Thoracic aorta (tissue), 2 donors: ENCODE data around the gene CDH2. TPM values are rescaled to one million over a fixed set of nuclear protein-coding genes. Genes with fewer than 3 reads are reported as not detected.

Experiments
- ATAC-seq: fragments of 150-250 bp; one replicate; pipeline ENCODE4 v1.8.0; 2017; ENCODE audit warnings: low read depth; ENCODE audit not compliant: insufficient number of reproducible peaks, low FRiP score
- DNase-seq: peaks from one replicate; pipeline ENCODE4 v3.0.0-alpha.2; 2020; ENCODE audit warnings: low spot score
- H3K27ac ChIP-seq, 2 donors: fragments of 200-600 bp; sonication (generic); 1 replicate in 1 of 2; 2 replicates in 1 of 2; pipeline ENCODE4 v1.5.1; 2016; ENCODE audit warnings: mild to moderate bottlenecking in 2 of 2, moderate library complexity in 2 of 2
- H3K27me3 ChIP-seq: fragments of 200-600 bp; sonication (generic); replicated peaks from 2 replicates; pipeline ENCODE4 v1.6.0; 2016; ENCODE audit warnings: mild to moderate bottlenecking; ENCODE audit not compliant: insufficient read depth
- H3K36me3 ChIP-seq: fragments of 200-600 bp; sonication (generic); one replicate; pipeline ENCODE4 v1.5.1; 2016
- H3K4me1 ChIP-seq, 2 donors: fragments of 200-600 bp; sonication (generic); 1 replicate in 1 of 2; 2 replicates in 1 of 2; pipeline versions ENCODE4 v1.5.1 to v1.6.0; 2016; ENCODE audit warnings: low read depth in 2 of 2, mild to moderate bottlenecking in 1 of 2; ENCODE audit not compliant: control insufficient read depth in 1 of 2
- H3K4me3 ChIP-seq: fragments of 200-600 bp; sonication (generic); 2 replicates; pipeline ENCODE4 v1.5.1; 2016; ENCODE audit warnings: mild to moderate bottlenecking
- H3K9me3 ChIP-seq: fragments of 200-600 bp; sonication (generic); 2 replicates; pipeline ENCODE4 v1.5.1; 2016
- total RNA-seq, 2 donors: library from RNA; depleted of rRNA; stranded (reverse); fragments of >200 nt; gene quantifications; one replicate each; pipeline versions ENCODE4 v1.1.0 to v1.2.3, GENCODE V29; 2016
- TF ChIP-seq, protein P1 (sequence below): fragments of 200-600 bp; sonication (generic); IDR thresholded peaks from one replicate; pipeline ENCODE4 v1.5.1; 2019; ENCODE audit warnings: antibody characterized with exemption

Gene CDH2
- total RNA-seq, 2 donors from 2014 or later: 25.9 to 37.9 TPM

DNA sequence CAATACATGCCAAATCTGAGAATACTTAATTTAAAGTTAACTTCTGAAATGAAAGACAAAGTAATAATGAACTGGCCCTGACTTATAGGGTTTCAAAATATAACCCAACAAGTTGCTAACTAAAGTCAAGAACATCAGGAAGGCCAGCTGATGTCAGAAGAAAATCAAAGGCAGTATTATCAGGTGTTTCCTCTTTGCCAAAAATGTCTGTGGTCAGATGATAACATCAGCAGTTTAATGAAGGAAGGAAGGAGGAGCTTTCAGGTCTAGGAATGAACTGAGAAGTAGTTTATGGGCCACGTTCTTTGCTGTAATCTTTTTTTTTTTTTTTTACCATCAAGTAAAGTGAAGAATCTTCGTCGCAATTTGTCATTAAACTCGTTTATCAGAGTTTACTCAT lies 40.9 kb downstream of the CDH2 start:
- ATAC-seq: no peak
- Histone ChIP-seq H3K9me3 (no peaks in the 10 kb centered on the region), H3K27ac (no peak overlapping the region), H3K36me3 (no peaks in the 10 kb centered on the region), H3K27me3 (no peaks in the 10 kb centered on the region), H3K4me3 (no peak overlapping the region), H3K4me1 (no peaks in the 10 kb centered on the region)
- TF ChIP-seq, protein P1, sequence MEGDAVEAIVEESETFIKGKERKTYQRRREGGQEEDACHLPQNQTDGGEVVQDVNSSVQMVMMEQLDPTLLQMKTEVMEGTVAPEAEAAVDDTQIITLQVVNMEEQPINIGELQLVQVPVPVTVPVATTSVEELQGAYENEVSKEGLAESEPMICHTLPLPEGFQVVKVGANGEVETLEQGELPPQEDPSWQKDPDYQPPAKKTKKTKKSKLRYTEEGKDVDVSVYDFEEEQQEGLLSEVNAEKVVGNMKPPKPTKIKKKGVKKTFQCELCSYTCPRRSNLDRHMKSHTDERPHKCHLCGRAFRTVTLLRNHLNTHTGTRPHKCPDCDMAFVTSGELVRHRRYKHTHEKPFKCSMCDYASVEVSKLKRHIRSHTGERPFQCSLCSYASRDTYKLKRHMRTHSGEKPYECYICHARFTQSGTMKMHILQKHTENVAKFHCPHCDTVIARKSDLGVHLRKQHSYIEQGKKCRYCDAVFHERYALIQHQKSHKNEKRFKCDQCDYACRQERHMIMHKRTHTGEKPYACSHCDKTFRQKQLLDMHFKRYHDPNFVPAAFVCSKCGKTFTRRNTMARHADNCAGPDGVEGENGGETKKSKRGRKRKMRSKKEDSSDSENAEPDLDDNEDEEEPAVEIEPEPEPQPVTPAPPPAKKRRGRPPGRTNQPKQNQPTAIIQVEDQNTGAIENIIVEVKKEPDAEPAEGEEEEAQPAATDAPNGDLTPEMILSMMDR: no peak
- no peak for DNase-seq

DNA sequence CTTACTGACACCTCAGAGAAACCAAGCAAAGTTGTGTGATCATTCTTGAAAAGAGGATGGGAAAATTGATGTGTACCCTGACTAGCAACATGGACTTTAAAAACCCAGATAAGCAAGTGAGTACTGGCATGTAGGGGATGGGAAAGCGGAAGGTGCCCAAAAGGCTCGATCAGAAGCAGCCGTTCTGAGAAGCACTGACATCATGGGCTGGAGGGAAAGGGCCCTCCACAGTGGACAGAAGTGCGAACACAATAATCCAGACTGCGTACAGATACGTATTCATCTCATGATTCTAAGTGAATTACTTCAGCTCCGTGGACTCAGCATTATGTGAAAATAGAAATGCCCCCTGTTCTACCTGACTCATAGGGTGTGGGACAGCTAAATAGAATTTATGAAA lies 42.2 kb downstream of the CDH2 start:
- H3K27ac ChIP-seq: no peak overlapping the region
- H3K36me3 ChIP-seq: no peaks in the 10 kb centered on the region
- TF ChIP-seq, protein P1: no peak
- H3K9me3 ChIP-seq: no peaks in the 10 kb centered on the region
- no peaks in the 10 kb centered on the region for H3K4me1 ChIP-seq
- H3K27me3 ChIP-seq: no peaks in the 10 kb centered on the region
- ATAC-seq: no peak
- H3K4me3 ChIP-seq: no peak overlapping the region
- no peak for DNase-seq

DNA sequence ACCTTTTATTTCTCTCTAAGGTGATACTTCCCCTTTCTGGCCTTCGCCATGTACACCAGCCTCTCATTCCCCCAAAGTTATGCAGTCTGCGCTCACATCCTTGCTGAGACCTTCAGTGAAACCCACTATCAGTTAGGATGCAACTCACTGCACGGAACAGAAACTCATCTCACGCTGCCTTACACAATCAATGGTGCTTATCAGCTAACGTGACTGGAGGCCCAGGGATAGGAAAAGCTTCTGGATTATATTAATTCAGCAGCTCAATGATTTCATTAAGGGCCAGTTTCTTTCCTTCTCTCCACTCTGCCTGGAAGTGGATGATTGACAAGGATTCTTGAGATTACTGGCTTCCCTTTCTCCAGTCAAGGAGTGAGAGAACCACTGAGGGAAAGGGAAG lies 44.8 kb downstream of the CDH2 start:
- Histone ChIP-seq H3K27ac (no peak overlapping the region), H3K4me1 (no peaks in the 10 kb centered on the region), H3K9me3 (no peaks in the 10 kb centered on the region), H3K36me3 (no peaks in the 10 kb centered on the region), H3K27me3 (no peaks in the 10 kb centered on the region), H3K4me3 (no peak overlapping the region)
- no peak for ATAC-seq
- TF ChIP-seq, protein P1: no peak
- DNase-seq: no peak

DNA sequence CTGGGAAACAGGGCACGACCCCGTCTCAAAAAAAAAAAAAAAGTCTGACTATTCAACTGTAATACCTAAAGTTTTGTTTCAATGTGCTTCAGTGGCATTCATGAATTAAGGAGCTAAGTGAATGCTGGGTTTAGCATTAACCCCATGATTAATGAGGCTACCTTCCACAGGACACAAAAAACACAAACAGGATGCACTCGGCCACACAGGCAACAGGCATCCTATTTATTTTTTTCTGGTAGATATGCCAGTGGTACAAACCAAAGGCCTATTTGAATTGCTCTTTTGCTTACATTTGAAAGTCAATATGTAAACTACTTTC lies 48.3 kb downstream of the CDH2 start:
- Histone ChIP-seq H3K27me3 (no peaks in the 10 kb centered on the region), H3K4me1 (peaks cover 0 to 11% of the 10 kb centered on the region in 2 donors), H3K27ac (no peak overlapping the region), H3K9me3 (no peaks in the 10 kb centered on the region), H3K4me3 (no peak overlapping the region), H3K36me3 (no peaks in the 10 kb centered on the region)
- TF ChIP-seq, protein P1: no peak
- DNase-seq: no peak
- no peak for ATAC-seq

DNA sequence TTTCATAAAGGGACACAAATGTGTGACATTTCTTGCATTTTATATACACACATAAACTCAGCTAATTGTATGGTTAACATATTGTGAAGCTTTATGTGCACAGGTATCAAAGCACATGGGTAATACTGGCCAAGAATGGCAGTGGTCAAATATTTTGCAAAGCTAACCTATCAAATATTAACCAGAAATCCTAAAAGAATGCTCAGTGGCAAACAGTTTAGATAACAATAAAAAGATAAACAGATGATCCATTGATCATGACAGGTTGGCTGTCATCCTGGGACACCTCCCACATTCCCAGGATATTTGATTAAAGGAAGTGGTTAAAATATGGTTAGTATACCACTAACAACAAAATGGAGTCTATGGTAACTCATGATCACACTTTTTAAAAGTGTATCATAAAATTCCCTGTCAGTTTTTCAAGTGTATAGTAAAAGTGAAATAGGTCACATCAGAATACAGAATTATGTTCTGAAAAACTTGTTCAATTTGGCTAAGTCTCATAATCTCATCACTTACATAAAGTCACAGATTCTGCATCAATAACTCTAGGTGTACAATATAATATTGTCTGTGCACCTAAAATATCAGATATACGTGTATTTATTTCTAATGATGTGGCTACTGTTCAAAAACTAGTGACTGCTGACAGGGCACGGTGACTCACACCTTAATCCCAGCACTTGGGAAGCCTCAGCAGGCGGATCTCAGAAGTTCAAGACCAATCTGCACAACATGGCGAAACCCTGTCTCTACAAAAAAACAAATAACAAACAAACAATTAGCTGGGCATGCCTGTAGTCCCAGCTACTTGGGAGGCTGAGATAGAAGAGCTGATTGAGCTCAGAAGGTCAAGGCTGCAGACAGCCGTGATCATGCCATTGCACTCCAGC lies 48.9 kb downstream of the CDH2 start:
- no peaks in the 10 kb centered on the region for H3K9me3 ChIP-seq
- H3K36me3 ChIP-seq: no peaks in the 10 kb centered on the region
- no peak overlapping the region for H3K4me3 ChIP-seq
- H3K27ac ChIP-seq: no peak overlapping the region
- H3K4me1 ChIP-seq: peaks cover 0 to 16% of the 10 kb centered on the region in 2 donors
- ATAC-seq (no peak), DNase-seq (no peak)
- TF ChIP-seq, protein P1: no peak
- no peaks in the 10 kb centered on the region for H3K27me3 ChIP-seq
